Fibroblast of skin of left quadriceps (primary cell): ENCODE data around the gene TDG.
"Not testable (repeated sequence)": the region's sequence is repeated elsewhere in the genome, so short reads cannot be mapped to it uniquely, and the experiment has no call there.

Source experiments
- DNase-seq, 2 experiments: peaks; one replicate each; pipeline ENCODE4 v3.0.0-alpha.2; 2013; ENCODE audit warnings: low read depth in 2 of 2

The TDG gene

DNA sequence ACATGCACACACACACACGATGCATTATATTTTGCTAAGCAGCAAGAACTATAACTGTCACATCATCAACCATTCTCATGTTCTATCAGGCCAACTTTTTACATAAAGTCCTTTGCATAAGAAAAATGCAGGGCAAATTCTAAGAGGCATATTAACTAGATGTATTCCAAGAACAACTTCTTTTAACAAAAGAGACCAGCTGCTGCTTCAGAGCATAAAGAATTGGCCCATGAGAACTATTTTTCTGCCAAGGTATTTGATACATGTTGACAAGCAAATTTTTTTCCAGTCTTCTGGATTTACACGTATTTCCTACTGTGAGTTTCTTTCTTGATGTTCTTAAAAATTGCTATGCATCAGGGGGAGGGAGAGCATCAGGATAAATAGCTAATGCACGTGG lies 57.1 kb downstream of the TDG start:
- no peak for DNase-seq

DNA sequence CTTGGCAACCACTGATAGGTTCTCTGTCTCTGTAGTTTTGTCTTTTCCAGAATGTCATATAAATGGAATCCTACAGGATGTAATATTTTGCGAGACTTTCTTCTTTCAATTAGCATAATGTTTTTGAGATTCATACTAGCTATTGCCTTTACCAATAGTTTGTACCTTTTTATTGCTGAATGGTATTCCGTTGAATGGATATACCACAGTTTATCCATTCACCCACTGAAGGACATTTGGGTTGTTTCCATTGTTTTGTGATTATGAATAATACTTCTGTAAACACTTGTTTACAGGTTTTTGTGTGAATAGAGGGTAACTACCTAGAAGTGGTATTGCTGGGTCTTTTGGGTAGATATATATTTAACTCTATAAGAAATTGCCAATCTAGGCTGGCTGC lies 58.0 kb downstream of the TDG start:
- DNase-seq = no peak

DNA sequence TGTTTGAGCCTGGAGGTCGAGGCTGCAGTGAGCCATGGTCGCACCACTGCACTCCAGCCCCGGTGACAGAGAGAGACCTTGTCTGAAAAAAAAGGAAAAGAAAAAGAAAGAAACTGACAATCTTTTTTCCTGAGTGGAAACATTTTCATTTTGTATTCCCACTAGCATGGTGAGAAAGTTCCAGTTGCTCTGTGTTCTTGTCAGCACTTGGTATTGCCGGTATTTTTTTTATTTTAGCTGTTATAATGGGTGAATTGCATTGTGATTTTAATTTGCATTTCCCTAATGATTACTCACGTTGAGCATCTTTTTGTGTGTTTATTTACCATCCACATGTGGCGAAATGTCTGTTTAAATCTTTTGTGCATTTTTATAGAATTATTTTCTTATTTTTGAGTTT lies 58.7 kb downstream of the TDG start:
- DNase-seq = no peak

DNA sequence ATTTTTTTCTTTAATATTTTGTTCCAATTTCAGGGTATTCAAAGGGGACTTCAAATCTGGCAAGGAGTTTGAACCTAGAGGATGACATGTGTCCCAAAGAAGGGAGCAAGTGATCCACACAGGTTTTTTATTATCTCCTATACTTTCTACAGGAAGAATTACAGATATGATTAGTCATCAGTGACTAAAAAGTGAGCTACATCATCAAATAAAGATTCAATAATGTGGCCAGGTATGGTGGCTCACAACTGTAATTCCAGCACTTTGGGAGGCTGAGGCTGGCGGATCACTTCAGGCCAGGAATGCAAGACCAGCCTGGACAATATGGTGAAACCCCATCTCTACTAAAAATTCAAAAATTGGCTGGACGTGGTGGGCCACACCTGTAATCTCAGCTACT lies 60.1 kb downstream of the TDG start:
- no peak for DNase-seq

DNA sequence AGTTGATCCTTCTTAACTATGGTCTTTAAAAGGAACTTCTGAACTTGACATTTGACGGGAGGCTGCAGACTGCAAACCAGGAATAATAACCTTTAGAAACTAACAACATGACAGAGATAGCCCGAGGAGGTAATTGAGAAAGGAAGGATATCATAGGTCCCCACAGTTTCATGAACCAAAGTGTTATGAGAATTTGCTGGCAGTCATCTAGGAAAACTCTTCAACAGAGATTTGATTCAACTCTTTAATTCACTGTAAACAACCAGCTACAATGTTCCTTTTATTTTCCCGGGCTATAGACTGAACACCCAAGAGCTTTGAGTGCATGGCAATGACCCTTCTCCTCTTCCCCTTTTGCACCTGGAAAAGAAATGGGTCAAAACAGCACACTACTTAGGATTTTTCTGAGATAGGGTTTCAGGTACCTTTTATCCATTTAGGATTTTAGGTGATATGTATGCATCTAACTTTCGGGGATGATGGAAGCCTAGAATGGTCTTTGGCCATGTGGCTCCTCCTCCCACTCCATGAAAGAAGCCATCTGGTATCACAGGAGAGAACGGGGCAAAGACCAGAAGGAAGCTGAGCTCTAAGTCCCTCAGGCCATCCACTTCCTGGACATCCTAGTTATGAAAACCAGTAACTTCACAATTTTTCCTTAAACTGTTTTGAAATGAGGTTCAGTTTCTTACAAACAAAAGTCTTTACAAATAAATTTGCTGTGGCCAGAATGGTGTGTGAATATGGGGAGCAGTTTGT lies 61.3 kb downstream of the TDG start:
- DNase-seq = no peak

DNA sequence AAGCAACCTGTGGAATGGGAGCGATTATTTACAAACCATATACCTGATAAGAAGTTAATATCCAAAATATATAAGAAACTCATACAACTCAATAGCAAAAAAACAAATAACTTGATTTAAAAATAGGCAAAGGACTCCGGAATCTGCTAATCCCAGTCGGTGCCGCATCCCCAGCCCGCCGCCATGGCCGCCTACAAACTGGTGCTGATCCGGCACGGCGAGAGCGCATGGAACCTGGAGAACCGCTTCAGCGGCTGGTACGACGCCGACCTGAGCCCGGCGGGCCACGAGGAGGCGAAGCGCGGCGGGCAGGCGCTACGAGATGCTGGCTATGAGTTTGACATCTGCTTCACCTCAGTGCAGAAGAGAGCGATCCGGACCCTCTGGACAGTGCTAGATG lies 64.9 kb downstream of the TDG start:
- not testable (repeated sequence) for DNase-seq

DNA sequence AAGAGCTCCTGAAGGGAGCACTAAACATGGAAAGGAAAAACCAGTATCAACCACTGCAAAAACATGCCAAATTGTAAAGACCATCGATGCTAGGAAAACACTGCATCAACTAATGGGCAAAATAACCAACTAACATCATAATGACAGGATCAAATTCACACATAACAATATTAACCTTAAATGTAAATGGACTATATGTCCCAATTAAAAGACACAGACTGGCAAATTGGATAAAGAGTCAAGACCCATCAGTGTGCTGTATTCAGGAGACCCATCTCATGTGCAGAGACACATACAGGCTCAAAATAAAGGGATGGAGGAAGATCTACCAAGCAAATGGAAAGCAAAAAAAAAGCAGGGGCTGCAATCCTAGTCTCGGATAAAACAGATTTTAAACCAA lies 70.5 kb downstream of the TDG start:
- not testable (repeated sequence) for DNase-seq
